Measurements from ENCODE around the gene HDGF.
"Not testable (repeated sequence)": the region's sequence is repeated elsewhere in the genome, so short reads cannot be mapped to it uniquely, and the experiment has no call there.

Gene HDGF

GRCh38 chr1:156767101-156767878 lies 15.8 kb upstream of the HDGF start, which contains the start of gene PRCC:
PRCC (plus strand) TSS chr1:156767535; CDS start chr1:156767772, 237 bp downstream.
- peak; percentile 89 to 91 for DNase-seq (ENCODE audit: low read depth in 2 of 2)

GRCh38 chr1:156766298-156767100 lies 15.0 kb upstream of the HDGF start:
- DNase-seq (ENCODE audit: low read depth in 2 of 2), result no peak

GRCh38 chr1:156765666-156766065 lies 14.2 kb upstream of the HDGF start:
- no peak for DNase-seq (ENCODE audit: low read depth in 2 of 2)

- DNase-seq (ENCODE audit: low read depth in 2 of 2), result not testable (repeated sequence)
Measured at GRCh38 chr1:156765136-156765535, 13.7 kb upstream of the HDGF start.

- DNase-seq (ENCODE audit: low read depth in 2 of 2), result no peak
Measured at GRCh38 chr1:156760796-156761104, 9.3 kb upstream of the HDGF start.

GRCh38 chr1:156760092-156760795 lies 8.8 kb upstream of the HDGF start:
- no peak for DNase-seq (ENCODE audit: low read depth in 2 of 2)

- DNase-seq (ENCODE audit: low read depth in 2 of 2), result not testable (repeated sequence)
Measured at GRCh38 chr1:156757572-156758253, 6.2 kb upstream of the HDGF start.

GRCh38 chr1:156756355-156756754 lies 4.9 kb upstream of the HDGF start:
- DNase-seq (ENCODE audit: low read depth in 2 of 2), result no peak

- no peak for DNase-seq (ENCODE audit: low read depth in 2 of 2)
Measured at GRCh38 chr1:156755527-156755950, 4.1 kb upstream of the HDGF start.

GRCh38 chr1:156754219-156754618 lies 2.7 kb upstream of the HDGF start:
- DNase-seq (ENCODE audit: low read depth in 2 of 2), result no peak

- DNase-seq (ENCODE audit: low read depth in 2 of 2), result no peak
Measured at GRCh38 chr1:156752843-156753482, 1.5 kb upstream of the HDGF start.

GRCh38 chr1:156751757-156752481 lies 444 bp upstream of the HDGF start:
- peak; percentile 92 to 93 for DNase-seq (ENCODE audit: low read depth in 2 of 2)

- DNase-seq (ENCODE audit: low read depth in 2 of 2), result no peak
Measured at GRCh38 chr1:156750711-156751450, 594 bp downstream of the HDGF start.

- DNase-seq (ENCODE audit: low read depth in 2 of 2), result no peak
Measured at GRCh38 chr1:156750191-156750672, 1.2 kb downstream of the HDGF start.

GRCh38 chr1:156749419-156750118 lies 1.9 kb downstream of the HDGF start:
- no peak for DNase-seq (ENCODE audit: low read depth in 2 of 2)

- DNase-seq (ENCODE audit: low read depth in 2 of 2), result no peak
Measured at GRCh38 chr1:156748670-156749418, 2.6 kb downstream of the HDGF start.

GRCh38 chr1:156747742-156748669 lies 3.5 kb downstream of the HDGF start:
- no peak for DNase-seq (ENCODE audit: low read depth in 2 of 2)
